Right lobe of liver (tissue), 4 donors: ENCODE measurements around the gene ULK4.

ENCODE experiments used
- CTCF ChIP-seq, 4 donors: fragments of 200-600 bp in 3 of 4; fragments of 450-650 bp in 1 of 4; IDR thresholded peaks; one replicate each; pipeline versions ENCODE4 v1.5.1 to v1.8.0; 2016 to 2022; ENCODE audit warnings: antibody characterized with exemption in 4 of 4, mild to moderate bottlenecking in 2 of 4
- POLR2A ChIP-seq: fragments of 450-650 bp; IDR thresholded peaks from one replicate; pipeline ENCODE4 v1.6.1; 2017; ENCODE audit warnings: antibody characterized with exemption, mild to moderate bottlenecking
- donor health status: DM: no; HTN: no; CAD: no.
- donor health status: DM: no; HTN: no; CAD: no.
- donor health status: DM: no; HTN: yes; CAD: no.

- TF ChIP-seq CTCF (IDR thresholded peaks at IDR 0.05) (no peak), POLR2A (no peak)
These were observed 711.1 kb downstream of the ULK4 start for GRCh38 chr3:41250825-41251224.
